B cell (primary cell): ENCODE data around the gene NMT1. TPM values are rescaled to one million over a fixed set of nuclear protein-coding genes. Genes with fewer than 3 reads are reported as not detected.

Experiments
- ATAC-seq: fragments of 200-7000 bp; cut with Tn5 transposase; one replicate; pipeline ENCODE4 v1.10.0; 2021; ENCODE audit warnings: low read depth, mild to moderate bottlenecking, moderate number of reproducible peaks, moderate library complexity
- CTCF ChIA-PET: fragments of 350-600 bp; sonication (Branson Sonifier 250); formaldehyde crosslinking; loops from one replicate; lab custom pipeline; 2021; ENCODE audit warnings: antibody characterized with exemption, inconsistent platforms; lab: Charles Lee
- POLR2A ChIA-PET: fragments of 350-600 bp; sonication (Branson Sonifier 250); formaldehyde crosslinking; loops from one replicate; lab custom pipeline; 2021; ENCODE audit warnings: antibody characterized with exemption; lab: Charles Lee
- DNase-seq: peaks from one replicate; pipeline ENCODE4 v3.0.0; 2013
- H2AFZ ChIP-seq: 2 replicates; pipeline ENCODE4 v1.6.1; 2012; ENCODE audit warnings: mild to moderate bottlenecking, low read depth, low read length; ENCODE audit not compliant: insufficient read depth, poor library complexity, severe bottlenecking
- H3K27ac ChIP-seq, 2 donors: 1 replicate in 1 of 2; 2 replicates in 1 of 2; pipeline ENCODE4 v1.5.1; 2012 to 2013; ENCODE audit warnings: low read length in 2 of 2, mild to moderate bottlenecking in 2 of 2, moderate library complexity in 1 of 2
- H3K27me3 ChIP-seq, 4 experiments: fragments of 200-600 bp in 1 of 4; sonication (generic) in 1 of 4; replicated peaks in 1 of 4; 1 replicate in 2 of 4; 2 replicates in 2 of 4; pipeline versions ENCODE4 v1.6.1 to v1.7.0; 2013 to 2016; ENCODE audit warnings: low read length in 3 of 4, mild to moderate bottlenecking in 2 of 4, mixed read lengths in 1 of 4, moderate library complexity in 1 of 4; ENCODE audit not compliant: insufficient read depth in 4 of 4, control insufficient read depth in 3 of 4; ENCODE audit errors: control extremely low read depth in 1 of 4
- H3K36me3 ChIP-seq, 2 experiments: replicated peaks in 1 of 2; 1 replicate in 1 of 2; 2 replicates in 1 of 2; pipeline versions ENCODE4 v1.6.1 to v1.7.1; 2013; ENCODE audit warnings: low read length in 1 of 2; ENCODE audit not compliant: insufficient read depth in 2 of 2, control insufficient read depth in 1 of 2; ENCODE audit errors: control extremely low read depth in 1 of 2, extremely low read depth in 1 of 2
- H3K4me1 ChIP-seq, 2 donors: fragments of 200-600 bp in 1 of 2; sonication (generic) in 1 of 2; 1 replicate in 1 of 2; 2 replicates in 1 of 2; pipeline versions ENCODE4 v1.5.1 to v1.6.1; 2013 to 2017; ENCODE audit warnings: low read length in 2 of 2; ENCODE audit not compliant: control insufficient read depth in 2 of 2, insufficient read depth in 2 of 2
- H3K4me2 ChIP-seq: replicated peaks from 2 replicates; pipeline ENCODE3; 2012; ENCODE audit warnings: mild to moderate bottlenecking, low read depth, low read length; ENCODE audit not compliant: poor library complexity, severe bottlenecking
- H3K4me3 ChIP-seq, 5 experiments: fragments of 200-600 bp in 1 of 5; sonication (generic) in 1 of 5; 1 replicate in 3 of 5; 2 replicates in 2 of 5; pipeline versions ENCODE4 v1.5.1 to v1.7.0; 2011 to 2016; ENCODE audit warnings: low read length in 4 of 5, mild to moderate bottlenecking in 4 of 5, low read depth in 2 of 5, control low read depth in 1 of 5, moderate library complexity in 1 of 5; ENCODE audit not compliant: insufficient read depth in 1 of 5; ENCODE audit errors: control extremely low read depth in 1 of 5, extremely low read depth in 1 of 5
- H3K79me2 ChIP-seq: fragments of 200-600 bp; sonication (generic); one replicate; pipeline ENCODE4 v1.6.0; 2016; ENCODE audit warnings: low read length; ENCODE audit not compliant: control insufficient read depth, insufficient read depth
- H3K9ac ChIP-seq: fragments of 200-600 bp; sonication (generic); 2 replicates; pipeline ENCODE4 v1.6.1; 2017; ENCODE audit warnings: mild to moderate bottlenecking, low read length, moderate library complexity
- H3K9me3 ChIP-seq, 3 donors: one replicate each; pipeline versions ENCODE4 v1.6.1 to v1.7.1; 2013; ENCODE audit warnings: low read length in 2 of 3; ENCODE audit not compliant: control insufficient read depth in 2 of 3, insufficient read depth in 1 of 3; ENCODE audit errors: control extremely low read depth in 1 of 3
- H4K20me1 ChIP-seq: 2 replicates; pipeline ENCODE4 v1.6.0; 2012; ENCODE audit warnings: mild to moderate bottlenecking, low read length; ENCODE audit not compliant: insufficient read depth, control insufficient read depth, poor library complexity, severe bottlenecking
- H3K27ac Mint-ChIP-seq: one replicate; pipeline ENCODE4 v1.8.0; 2021; ENCODE audit warnings: mixed read lengths
- H3K27me3 Mint-ChIP-seq: one replicate; pipeline ENCODE4 v1.8.0; 2021; ENCODE audit warnings: mixed read lengths
- H3K4me1 Mint-ChIP-seq: one replicate; pipeline ENCODE4 v1.8.0; 2021; ENCODE audit warnings: mixed read lengths
- H3K4me3 Mint-ChIP-seq: one replicate; pipeline ENCODE4 v1.8.0; 2021; ENCODE audit warnings: mixed read lengths
- H3K9me3 Mint-ChIP-seq: one replicate; pipeline ENCODE4 v1.8.0; 2022; ENCODE audit warnings: mixed read lengths; ENCODE audit not compliant: insufficient read depth
- EZH2 ChIP-seq: IDR thresholded peaks from 2 replicates; pipeline ENCODE4 v1.6.1; 2012; ENCODE audit warnings: borderline replicate concordance, low read depth, mild to moderate bottlenecking, moderate library complexity, low read length; ENCODE audit not compliant: insufficient read depth, poor library complexity, severe bottlenecking
- WGBS: methylation state at CpG from one replicate; pipeline ENCODE4 v1.1.5; 2013; ENCODE audit warnings: missing lambda C conversion rate; ENCODE audit not compliant: insufficient coverage; 5-methylcytosine and 5-hydroxymethylcytosine counted together
- intact Hi-C: fragments of 100-400 bp; cut with micrococcal nuclease; formaldehyde crosslinking; loops from one replicate; pipeline ENCODE4 v1.10.0; 2022
- polyA plus RNA-seq: library from polyadenylated mRNA; depleted of rRNA; stranded (reverse); fragments of >200 nt; gene quantifications from 2 replicates; pipeline ENCODE4 v1.2.3, GENCODE V29; 2012
- total RNA-seq, 2 donors: library from RNA; stranded (reverse); fragments of 120-200 nt in 1 of 2; gene quantifications; 1 replicate in 1 of 2; 2 replicates in 1 of 2; pipeline versions ENCODE4 v1.2.3 to v1.2.4, GENCODE V29; 2013 to 2022
- TF ChIP-seq, protein P1 (sequence below): fragments of 200-600 bp; IDR thresholded peaks from one replicate; pipeline ENCODE4 v1.8.0; 2022; ENCODE audit warnings: antibody characterized with exemption, mild to moderate bottlenecking

Gene NMT1
- total and polyA plus RNA-seq, 2 donors (not counting 1 experiment from before 2014, with no cell fraction given): 30.1 to 134 TPM

- POLR2A ChIA-PET: no interaction called here
- H3K36me3 ChIP-seq: peaks cover 3 to 66% of the 10 kb centered on the region in 2 experiments
- no peaks in the 10 kb centered on the region for H4K20me1 ChIP-seq
Observed at GRCh38 chr17:45106096-45106495, 45.0 kb downstream of the NMT1 start.

GRCh38 chr17:45106582-45106981 lies 45.5 kb downstream of the NMT1 start:
- ChIA-PET CTCF (no interaction called here), POLR2A (no interaction called here)
- Histone ChIP-seq H2AFZ (no peak overlapping the region), H3K27ac (no peak overlapping the region), H3K27me3 (no peaks in the 10 kb centered on the region), H3K4me2 (no peak overlapping the region), H3K4me1 (peaks cover under 1 to 2% of the 10 kb centered on the region in 2 donors), H3K36me3 (peaks cover 3 to 64% of the 10 kb centered on the region in 2 experiments), H4K20me1 (no peaks in the 10 kb centered on the region), H3K4me3 (no peak overlapping the region), H3K9ac (no peak overlapping the region), H3K9me3 (no peaks in the 10 kb centered on the region), H3K79me2 (no peaks in the 10 kb centered on the region)
- Mint-ChIP-seq H3K27ac (no peak overlapping the region), H3K4me3 (no peak overlapping the region), H3K4me1 (peaks cover 6% of the 10 kb centered on the region), H3K27me3 (no peaks in the 10 kb centered on the region), H3K9me3 (no peaks in the 10 kb centered on the region)
- intact Hi-C loops: no loop called here
- WGBS: 95% methylated on average over 5 of the region's 5 CpGs
- TF ChIP-seq EZH2: no peak
- TF ChIP-seq, protein P1, sequence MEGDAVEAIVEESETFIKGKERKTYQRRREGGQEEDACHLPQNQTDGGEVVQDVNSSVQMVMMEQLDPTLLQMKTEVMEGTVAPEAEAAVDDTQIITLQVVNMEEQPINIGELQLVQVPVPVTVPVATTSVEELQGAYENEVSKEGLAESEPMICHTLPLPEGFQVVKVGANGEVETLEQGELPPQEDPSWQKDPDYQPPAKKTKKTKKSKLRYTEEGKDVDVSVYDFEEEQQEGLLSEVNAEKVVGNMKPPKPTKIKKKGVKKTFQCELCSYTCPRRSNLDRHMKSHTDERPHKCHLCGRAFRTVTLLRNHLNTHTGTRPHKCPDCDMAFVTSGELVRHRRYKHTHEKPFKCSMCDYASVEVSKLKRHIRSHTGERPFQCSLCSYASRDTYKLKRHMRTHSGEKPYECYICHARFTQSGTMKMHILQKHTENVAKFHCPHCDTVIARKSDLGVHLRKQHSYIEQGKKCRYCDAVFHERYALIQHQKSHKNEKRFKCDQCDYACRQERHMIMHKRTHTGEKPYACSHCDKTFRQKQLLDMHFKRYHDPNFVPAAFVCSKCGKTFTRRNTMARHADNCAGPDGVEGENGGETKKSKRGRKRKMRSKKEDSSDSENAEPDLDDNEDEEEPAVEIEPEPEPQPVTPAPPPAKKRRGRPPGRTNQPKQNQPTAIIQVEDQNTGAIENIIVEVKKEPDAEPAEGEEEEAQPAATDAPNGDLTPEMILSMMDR: no peak
- DNase-seq (no peak), ATAC-seq (no peak)

More at GRCh38 chr17:45106096-45106495, 45.0 kb downstream of the NMT1 start:
- no peaks in the 10 kb centered on the region for H3K27me3 Mint-ChIP-seq
- intact Hi-C loops: no loop called here
- CTCF ChIA-PET: no interaction called here
- TF ChIP-seq EZH2: no peak
- TF ChIP-seq, protein P1: no peak
- H3K27ac ChIP-seq: no peak overlapping the region
- H3K9me3 ChIP-seq: no peaks in the 10 kb centered on the region
- 94% methylated on average over 4 of the region's 5 CpGs for WGBS
- H3K27me3 ChIP-seq: no peaks in the 10 kb centered on the region
- H2AFZ ChIP-seq: no peak overlapping the region
- H3K79me2 ChIP-seq: no peaks in the 10 kb centered on the region
- DNase-seq (no peak), ATAC-seq (no peak)
- no peak overlapping the region for H3K27ac Mint-ChIP-seq
- no peak overlapping the region for H3K4me3 ChIP-seq
- H3K4me1 ChIP-seq: no peaks in the 10 kb centered on the region
- H3K9ac ChIP-seq: no peak overlapping the region
- H3K9me3 Mint-ChIP-seq: no peaks in the 10 kb centered on the region
- H3K4me1 Mint-ChIP-seq: peaks cover under 1% of the 10 kb centered on the region
- no peak overlapping the region for H3K4me3 Mint-ChIP-seq
- no peak overlapping the region for H3K4me2 ChIP-seq
